HG03521 (cell line): Measurements from ENCODE around the gene ZNF644.

Experiments
- ATAC-seq: cut with Tn5 transposase; IDR thresholded peaks from one replicate; pipeline ENCODE4 v1.9.1; 2021; ENCODE audit warnings: mild to moderate bottlenecking, moderate library complexity; ENCODE audit not compliant: unreplicated experiment

The ZNF644 gene

GRCh38 chr1:91022518-91022929 lies 689 bp upstream of the ZNF644 start:
- ATAC-seq = no peak

DNA sequence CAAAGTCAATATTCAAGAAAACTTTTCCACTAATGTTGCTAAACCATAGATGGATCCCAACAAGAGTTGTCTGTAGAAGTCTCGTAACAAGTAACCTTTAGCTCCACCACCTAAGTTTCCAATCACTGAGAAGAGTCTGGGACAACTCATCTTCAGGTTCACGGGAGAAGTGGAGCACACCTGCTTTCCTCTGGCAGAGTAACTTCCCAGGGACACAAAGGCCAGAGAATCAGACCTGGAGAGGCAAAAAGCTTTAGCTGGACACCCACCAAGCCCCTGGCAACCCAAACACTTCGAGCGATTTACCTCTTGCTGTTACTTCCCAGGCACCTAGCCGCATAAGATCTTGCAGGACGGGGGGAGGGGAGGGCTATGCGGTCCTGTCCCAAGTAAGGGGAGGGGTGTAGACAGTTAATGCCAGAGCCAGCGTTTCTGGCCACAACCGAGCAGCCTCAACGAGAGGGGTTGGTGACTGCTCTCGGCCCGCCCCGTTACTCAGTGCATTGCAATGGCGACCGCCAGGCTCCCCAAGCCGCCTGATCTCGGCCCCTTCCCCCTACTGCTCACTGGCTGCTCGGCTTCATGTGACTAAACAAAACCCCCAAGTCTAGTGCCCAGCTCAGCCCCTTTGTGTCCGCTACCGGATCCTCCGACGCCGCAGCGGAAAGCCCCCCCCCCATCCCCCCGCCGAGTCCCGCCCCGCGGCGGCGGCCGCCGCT lies 709 bp downstream of the ZNF644 start:
- peak; percentile 39 for ATAC-seq

- no peak for ATAC-seq
Measured at GRCh38 chr1:91020486-91020885, 1.3 kb downstream of the ZNF644 start.

GRCh38 chr1:91018006-91018405 lies 3.8 kb downstream of the ZNF644 start:
- no peak for ATAC-seq

GRCh38 chr1:91015794-91016550 lies 5.9 kb downstream of the ZNF644 start:
- no peak for ATAC-seq

DNA sequence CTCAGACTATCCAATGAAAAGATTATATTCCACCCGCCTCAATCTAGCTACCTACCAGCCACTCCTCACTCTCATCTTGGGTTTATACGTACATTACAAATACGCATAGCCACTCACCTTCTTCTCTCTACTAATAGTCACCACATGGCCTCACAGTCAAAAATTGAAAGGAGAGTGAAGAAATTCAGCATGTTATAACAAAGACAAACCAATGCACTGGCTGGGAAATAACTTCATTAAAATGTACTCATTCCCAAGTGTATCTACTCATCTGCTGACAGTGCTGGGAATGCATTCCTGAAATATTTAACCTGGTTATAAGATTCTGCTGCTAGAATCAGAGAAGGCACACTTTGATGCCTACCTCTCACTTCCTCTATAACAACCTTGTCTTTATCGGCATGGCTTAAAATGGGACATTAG lies 6.5 kb downstream of the ZNF644 start:
- ATAC-seq = no peak

GRCh38 chr1:91014475-91014874 lies 7.4 kb downstream of the ZNF644 start:
- no peak for ATAC-seq

DNA sequence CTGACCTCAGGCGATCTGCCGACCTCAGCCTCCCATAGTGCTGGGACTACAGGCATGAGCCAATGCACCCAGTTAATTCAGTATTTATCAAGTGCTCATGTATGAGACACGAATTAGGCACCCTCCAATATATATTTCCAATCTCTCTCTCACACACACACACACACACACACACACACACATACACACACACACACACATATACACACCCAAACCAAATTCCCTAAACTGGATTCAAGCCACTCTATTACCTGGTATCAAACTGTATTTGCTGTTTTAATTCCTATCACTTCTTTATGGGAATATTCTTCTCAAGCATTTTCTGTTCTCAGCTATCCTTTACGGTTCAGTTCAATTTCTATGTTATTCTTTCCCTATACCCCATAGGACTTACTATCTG lies 8.5 kb downstream of the ZNF644 start:
- no peak for ATAC-seq

GRCh38 chr1:91012196-91012595 lies 9.6 kb downstream of the ZNF644 start:
- ATAC-seq = no peak

- ATAC-seq = no peak
Measured at GRCh38 chr1:91011726-91012125, 10.1 kb downstream of the ZNF644 start.

GRCh38 chr1:91007827-91008226 lies 14.0 kb downstream of the ZNF644 start:
- no peak for ATAC-seq

DNA sequence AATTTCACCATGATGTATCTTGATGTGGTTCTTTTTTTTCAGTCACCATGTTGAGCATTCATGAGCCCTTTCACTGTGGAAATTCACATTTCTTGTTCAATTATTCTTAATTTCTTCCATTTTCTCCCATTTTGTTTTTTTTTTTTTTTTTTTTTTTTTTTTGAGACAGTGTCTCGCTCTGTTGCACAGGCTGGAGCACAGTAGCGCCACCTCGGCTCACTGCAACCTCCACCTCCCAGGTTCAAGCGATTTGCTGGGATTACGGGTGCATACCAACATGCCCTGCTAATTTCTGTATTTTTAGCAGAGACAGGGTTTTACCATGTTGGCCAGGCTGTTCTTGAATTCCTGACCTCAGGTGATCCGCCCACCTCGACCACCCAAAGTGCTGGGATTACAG lies 14.7 kb downstream of the ZNF644 start:
- ATAC-seq = no peak

GRCh38 chr1:91006113-91006908 lies 15.5 kb downstream of the ZNF644 start:
- ATAC-seq = no peak

DNA sequence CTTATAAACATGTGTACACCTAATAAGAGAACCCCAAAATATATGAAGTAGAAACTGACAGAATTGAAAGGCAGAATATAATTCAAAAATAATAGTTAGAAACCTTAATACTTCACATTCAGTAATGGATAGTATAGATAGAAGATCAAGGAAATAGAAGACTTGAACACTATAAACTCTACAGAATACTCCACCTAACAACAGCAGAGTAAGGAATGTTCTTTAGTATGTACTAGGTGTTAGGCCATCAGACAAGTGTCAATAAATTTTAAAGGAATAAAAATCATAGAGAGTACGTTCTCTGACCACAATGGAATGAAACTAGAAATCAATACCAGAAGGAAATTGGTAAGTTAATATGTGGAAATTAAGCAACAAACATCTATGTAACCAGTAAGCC lies 16.6 kb downstream of the ZNF644 start:
- no peak for ATAC-seq

DNA sequence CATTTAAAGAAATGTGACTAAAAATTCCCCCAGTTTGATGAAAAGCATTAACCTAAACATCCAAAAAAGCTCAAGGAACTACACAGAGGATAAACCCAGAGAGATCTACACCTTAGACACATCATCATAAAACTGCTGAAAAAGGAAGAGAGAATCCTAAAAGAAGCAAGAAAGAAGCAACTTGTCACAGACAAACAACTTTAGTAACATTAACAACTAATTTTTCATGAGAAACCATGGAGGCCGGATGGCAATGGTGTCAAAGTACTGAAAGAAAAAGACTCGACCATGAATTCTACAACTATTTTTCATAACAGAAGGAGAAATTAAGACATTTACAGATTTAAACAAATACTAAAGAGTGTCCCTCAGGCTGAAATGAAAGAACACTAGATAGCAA lies 17.7 kb downstream of the ZNF644 start:
- no peak for ATAC-seq

GRCh38 chr1:90996742-90997413 lies 25.0 kb downstream of the ZNF644 start:
- no peak for ATAC-seq

DNA sequence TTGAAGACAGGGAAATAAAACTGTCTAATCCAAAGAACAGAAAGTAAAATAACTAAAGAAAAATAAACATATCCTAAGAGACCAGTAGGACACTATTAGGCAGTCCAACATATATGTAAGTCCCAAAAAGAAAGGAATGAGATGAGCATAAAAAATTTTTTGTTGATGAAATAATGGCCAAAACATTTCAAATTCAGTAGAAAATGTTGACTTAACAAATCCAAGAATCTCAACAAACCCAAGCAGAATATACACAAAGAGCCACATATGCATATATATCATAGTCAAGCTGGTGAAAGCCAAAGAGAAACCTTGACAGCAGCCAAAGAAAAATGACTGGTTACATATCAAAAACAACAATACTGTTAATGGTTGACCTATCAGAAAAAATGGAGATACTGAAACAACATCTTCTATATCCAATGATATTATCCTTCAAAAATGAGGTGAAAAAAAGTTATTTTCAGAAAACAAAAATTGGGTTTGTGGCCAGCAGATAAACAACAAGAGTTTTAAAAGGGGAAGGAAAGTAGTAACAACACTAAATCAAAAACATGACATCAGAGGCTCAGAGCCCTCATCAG lies 26.4 kb downstream of the ZNF644 start:
- no peak for ATAC-seq

DNA sequence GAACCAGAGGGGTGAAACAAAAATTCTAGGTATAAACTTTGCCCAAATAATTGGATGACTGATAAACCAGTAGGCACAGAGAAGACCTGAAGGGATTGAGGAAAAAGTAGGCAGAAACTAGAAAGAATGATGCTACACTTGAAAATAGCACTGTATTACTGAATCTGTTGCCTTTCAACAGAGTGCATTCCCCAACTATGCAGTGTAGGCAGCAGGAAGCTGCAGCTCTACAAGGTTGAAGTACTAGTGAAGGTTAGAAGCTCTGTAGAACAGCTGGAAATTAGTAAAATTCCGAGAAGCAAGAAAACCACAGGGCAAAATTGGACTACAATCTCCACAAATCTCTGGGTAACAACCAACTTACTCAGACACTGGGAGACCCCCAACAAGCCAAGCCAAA lies 27.4 kb downstream of the ZNF644 start:
- no peak for ATAC-seq

GRCh38 chr1:90993245-90993644 lies 28.6 kb downstream of the ZNF644 start:
- ATAC-seq = no peak

- no peak for ATAC-seq
Measured at GRCh38 chr1:90990779-90991178, 31.1 kb downstream of the ZNF644 start.

DNA sequence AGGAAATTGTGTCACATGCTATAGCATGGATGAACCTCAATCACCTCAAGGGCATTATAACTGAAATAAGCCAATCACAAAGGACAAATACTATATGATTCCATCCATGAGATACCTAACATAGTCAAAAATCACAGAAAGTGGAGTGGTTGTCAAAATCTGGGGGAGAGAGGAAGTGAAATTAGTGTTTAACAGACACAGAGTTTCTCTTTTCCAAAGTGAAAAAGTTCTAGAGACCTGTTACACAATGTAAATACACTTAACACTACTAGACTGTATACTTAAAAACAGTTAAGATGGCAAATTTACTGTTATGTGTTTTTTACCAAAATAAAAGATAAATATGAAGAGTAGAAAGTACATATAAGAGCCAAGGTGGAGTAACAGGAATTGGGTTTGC lies 31.8 kb downstream of the ZNF644 start:
- no peak for ATAC-seq
